RPMI8226 (cell line): ENCODE results near the gene APCDD1L.
A peak's percentile ranks its signal among the peaks of the same experiment; 100 is the strongest.

Experiments used
- DNase-seq: peaks from one replicate; pipeline ENCODE4 v3.0.0-alpha.2; 2015

APCDD1L gene

GRCh38 chr20:58463256-58463655, 51.9 kb downstream of the APCDD1L start:
- no peak for DNase-seq

- no peak for DNase-seq
Measured at GRCh38 chr20:58461899-58462298, 53.3 kb downstream of the APCDD1L start.

GRCh38 chr20:58461104-58461503, 54.1 kb downstream of the APCDD1L start:
- DNase-seq, result no peak

- no peak for DNase-seq
Measured at GRCh38 chr20:58459058-58459750, 56.0 kb downstream of the APCDD1L start.

- DNase-seq, result peak; percentile 27
Measured at GRCh38 chr20:58458342-58459057, 56.7 kb downstream of the APCDD1L start.

DNA sequence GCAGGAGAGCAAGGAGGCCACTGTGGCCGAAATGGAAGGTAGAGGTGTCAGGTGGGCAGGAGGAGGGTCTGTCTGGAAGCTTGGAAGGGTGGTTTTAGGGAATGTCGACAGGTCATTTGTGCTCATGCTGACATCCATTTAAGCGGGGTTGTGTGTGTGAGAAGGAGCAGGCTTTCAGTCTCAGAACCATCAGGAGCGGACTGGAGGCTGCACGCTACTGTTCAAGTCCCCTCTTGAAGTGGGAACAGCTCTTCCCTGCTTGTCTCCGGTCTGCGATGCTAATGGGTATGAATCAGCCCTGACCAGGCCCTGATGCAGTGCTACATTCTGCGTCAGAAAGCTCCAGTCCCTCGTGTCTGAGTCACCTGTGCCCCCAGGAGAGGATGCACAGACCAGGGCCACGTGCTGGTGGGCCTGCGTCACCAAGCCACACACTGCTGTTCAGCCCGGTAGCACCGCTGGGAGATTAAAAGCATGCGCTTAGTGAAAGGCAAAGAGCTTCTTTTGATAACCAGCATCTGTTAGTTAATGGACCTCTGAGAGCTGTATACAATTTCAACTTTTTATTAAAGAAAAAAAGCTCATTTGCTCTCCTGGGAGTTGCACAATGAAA, 58.0 kb downstream of the APCDD1L start:
- DNase-seq, result no peak

DNA sequence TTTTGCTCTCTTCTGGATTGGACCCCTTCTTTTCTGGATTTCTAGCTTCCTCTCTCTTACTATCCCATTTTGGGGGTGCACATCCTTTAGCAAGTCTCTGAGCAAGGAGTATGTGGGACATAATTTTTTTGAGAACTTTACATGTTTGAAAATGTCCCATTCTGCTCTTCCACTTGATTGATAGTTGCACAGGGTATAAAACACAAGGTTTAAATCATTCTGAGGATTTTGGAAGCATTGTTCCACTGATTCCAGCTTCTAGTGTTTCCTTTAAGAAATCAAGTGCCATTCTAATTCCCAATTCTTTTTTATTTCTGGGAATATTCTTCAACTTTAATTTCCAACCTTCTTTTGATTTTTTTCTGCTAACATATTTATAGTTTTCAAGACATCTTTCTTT, 60.7 kb downstream of the APCDD1L start:
- DNase-seq, result no peak

GRCh38 chr20:58453391-58453790, 61.8 kb downstream of the APCDD1L start:
- DNase-seq, result no peak

- DNase-seq, result no peak
Measured at GRCh38 chr20:58452667-58453255, 62.4 kb downstream of the APCDD1L start.

GRCh38 chr20:58450254-58450653, 64.9 kb downstream of the APCDD1L start:
- DNase-seq, result no peak

- DNase-seq, result no peak
Measured at GRCh38 chr20:58449681-58450221, 65.4 kb downstream of the APCDD1L start.

- no peak for DNase-seq
Measured at GRCh38 chr20:58448958-58449357, 66.2 kb downstream of the APCDD1L start.

- peak; percentile 62 for DNase-seq
Measured at GRCh38 chr20:58447511-58448391, 67.4 kb downstream of the APCDD1L start.

- no peak for DNase-seq
Measured at GRCh38 chr20:58446960-58447265, 68.3 kb downstream of the APCDD1L start.

DNA sequence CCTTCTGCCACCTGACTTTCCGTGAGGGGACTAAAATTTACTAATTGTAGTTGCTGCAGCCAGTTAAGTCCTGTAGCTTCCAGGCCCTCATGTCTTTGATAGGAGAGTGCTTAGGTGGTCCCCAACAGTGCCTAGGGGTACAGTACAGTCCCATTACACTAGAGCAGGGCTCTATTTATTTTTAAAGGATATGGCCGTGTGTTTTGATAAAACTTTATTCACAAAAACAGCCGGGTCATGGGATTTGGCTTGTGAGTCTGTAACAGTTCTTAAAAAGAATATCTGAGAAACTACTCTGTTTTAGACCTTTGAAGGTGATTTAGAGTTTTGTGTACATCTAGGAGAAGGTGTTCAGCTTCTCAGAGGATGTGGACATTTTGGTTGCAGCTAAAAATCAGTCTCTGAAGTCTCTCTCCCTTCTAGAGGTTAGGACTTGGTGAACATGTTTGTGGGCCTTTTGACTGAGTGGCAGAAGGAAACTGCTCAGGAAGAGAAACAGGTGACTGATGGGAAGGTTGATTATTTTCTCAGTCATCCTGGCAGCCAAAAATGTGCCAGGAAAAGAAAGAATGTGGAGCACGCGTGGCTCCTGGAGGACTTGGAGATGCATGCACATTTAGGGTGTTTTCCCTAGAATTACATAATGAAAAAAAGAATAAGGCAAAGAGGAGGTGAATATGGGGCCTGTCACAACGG, 68.8 kb downstream of the APCDD1L start:
- no peak for DNase-seq

- DNase-seq, result no peak
Measured at GRCh38 chr20:58444746-58445255, 70.4 kb downstream of the APCDD1L start.

- DNase-seq, result no peak
Measured at GRCh38 chr20:58441723-58442122, 73.5 kb downstream of the APCDD1L start.

DNA sequence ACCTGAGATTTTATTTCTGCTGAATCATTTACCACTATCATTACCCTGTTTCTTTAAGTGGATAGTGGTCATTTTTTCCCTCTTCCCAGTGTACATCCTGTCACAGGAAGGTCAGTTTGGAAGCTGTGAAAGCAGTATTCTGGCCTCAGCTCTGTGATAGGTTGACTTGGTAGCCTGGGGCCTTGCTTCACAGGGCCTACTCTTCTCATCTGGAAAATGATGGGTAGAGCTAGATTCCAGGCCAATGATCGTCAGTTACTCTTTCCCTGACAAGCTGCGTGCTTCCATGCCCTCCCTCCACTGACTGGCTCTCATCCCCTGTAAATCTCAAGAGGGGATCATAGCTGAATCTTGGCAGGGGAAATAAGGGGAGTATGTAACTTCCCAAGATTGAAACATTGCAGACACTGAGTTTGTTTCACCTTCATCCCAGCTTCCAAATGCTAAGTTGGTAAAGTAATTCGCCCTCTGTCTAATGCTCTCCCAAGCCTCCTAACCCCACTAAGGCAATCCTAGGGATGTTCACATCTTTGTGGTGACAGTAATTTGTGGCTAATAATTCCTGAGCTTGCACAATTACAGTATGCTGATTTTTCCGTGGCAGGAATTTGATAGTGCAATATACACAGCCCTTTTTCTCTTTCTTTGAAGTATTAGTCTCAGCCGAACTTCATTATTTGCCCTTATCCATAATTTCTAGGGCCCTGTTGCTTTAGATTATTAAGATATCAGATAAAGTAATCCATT, 75.0 kb downstream of the APCDD1L start:
- DNase-seq, result no peak

GRCh38 chr20:58438970-58439808, 76.0 kb downstream of the APCDD1L start:
- DNase-seq, result no peak
